GM21737 (cell line): ENCODE data around the gene FARP2.
"Not testable (repeated sequence)": the region's sequence is repeated elsewhere in the genome, so short reads cannot be mapped to it uniquely, and the experiment has no call there.

ENCODE experiments used
- ATAC-seq: cut with Tn5 transposase; IDR thresholded peaks from one replicate; pipeline ENCODE4 v1.9.1; 2021; ENCODE audit warnings: mild to moderate bottlenecking, moderate library complexity; ENCODE audit not compliant: unreplicated experiment

Gene FARP2

GRCh38 chr2:241364781-241365180, 8.7 kb downstream of the FARP2 start:
- no peak for ATAC-seq

DNA sequence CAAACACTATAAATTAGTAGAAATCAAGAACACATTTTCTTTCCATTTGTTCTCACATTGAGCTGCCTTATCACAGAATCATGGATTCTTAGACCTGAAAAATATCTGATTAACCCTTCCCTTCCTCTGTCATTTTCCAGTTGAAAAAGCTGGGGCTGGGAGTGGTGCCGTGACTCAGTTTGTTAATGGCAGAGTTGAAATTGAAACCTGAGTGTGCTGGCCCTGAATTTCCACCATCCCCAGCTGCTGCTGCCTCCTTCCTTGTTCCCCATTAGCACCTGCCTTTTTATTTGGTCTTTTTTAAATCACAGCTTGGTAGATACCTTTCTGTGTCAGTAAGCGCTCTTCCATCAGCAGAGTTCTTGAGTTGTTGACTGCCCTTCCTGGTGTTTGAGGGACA, 10.6 kb downstream of the FARP2 start:
- ATAC-seq = no peak

DNA sequence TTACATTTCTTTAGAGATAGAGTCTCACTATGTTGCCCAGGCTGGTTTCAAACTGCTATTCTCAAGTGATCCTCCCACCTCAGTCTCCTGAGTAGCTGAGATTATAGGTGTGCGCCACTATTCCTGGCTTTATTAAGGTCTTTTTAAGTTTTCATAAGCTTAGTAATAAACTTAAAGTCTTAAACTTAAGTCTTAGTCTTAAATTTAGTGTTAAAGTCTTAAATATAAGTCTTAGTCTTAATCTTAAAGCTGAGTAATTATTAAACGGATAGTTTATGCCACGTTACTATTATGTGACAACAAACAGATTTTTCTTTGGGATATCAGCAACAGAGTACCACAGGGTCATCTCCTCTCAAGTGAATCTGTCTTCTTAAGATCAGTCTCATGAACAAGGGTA, 12.6 kb downstream of the FARP2 start:
- no peak for ATAC-seq

GRCh38 chr2:241372361-241372992, 16.4 kb downstream of the FARP2 start:
- no peak for ATAC-seq

GRCh38 chr2:241373446-241373845, 17.4 kb downstream of the FARP2 start:
- no peak for ATAC-seq

DNA sequence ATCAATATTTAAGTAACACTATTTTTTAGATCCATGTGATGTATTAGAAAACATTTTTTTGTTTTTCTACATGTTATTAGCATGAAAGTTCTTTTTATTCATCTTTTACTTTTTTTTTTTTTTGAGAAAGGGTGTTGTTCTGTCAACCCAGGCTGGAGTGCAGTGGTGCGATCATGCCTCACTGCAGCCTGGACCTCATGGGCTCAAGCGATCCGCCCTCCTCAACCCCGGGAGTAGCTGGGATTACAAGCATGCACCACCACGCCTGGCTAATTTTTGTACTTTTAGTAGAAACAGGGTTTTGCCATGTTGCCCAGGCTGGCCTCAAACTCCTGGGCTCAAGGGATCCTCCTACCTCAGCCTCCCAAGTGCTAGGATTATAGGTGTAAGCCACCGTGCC, 17.8 kb downstream of the FARP2 start:
- not testable (repeated sequence) for ATAC-seq

DNA sequence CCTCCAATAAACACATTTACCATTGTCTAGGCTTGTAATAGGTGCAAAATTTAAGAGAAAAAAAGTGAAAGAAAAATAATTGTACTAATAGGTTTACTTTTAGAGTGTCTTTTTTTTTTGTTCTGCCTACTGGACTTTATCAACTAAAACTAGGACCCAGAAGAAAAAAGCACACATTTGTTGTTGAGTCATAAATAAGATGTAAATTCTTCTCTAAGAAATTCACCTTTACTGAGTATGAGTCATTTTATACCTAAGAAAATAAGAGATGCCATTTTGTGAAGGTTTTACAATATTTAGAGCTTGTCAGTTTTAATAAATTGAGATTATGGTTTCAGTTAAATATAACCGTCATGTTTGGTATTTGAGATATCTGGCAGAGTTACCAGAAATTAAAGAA, 19.2 kb downstream of the FARP2 start:
- ATAC-seq = no peak

DNA sequence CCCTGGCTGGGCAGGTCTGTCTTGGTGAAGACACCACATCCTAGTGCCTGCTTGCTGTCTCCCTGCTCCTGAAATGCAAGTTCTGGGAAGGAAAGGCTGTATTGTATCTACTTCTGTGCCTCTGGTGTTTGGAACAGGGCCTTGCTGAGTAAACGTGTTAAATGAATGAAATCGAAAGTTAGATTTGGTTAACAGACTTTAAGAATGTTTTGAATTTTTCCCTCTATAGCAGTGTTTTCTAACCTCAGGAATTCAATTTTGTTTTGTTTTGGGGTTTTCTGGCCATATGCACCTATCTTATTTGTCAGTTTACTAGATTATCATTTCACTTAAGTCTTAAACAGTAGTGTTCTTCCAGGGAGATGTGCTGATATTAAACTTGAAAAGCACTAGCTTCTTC, 20.7 kb downstream of the FARP2 start:
- no peak for ATAC-seq

- no peak for ATAC-seq
Measured at GRCh38 chr2:241378816-241379215, 22.7 kb downstream of the FARP2 start.

DNA sequence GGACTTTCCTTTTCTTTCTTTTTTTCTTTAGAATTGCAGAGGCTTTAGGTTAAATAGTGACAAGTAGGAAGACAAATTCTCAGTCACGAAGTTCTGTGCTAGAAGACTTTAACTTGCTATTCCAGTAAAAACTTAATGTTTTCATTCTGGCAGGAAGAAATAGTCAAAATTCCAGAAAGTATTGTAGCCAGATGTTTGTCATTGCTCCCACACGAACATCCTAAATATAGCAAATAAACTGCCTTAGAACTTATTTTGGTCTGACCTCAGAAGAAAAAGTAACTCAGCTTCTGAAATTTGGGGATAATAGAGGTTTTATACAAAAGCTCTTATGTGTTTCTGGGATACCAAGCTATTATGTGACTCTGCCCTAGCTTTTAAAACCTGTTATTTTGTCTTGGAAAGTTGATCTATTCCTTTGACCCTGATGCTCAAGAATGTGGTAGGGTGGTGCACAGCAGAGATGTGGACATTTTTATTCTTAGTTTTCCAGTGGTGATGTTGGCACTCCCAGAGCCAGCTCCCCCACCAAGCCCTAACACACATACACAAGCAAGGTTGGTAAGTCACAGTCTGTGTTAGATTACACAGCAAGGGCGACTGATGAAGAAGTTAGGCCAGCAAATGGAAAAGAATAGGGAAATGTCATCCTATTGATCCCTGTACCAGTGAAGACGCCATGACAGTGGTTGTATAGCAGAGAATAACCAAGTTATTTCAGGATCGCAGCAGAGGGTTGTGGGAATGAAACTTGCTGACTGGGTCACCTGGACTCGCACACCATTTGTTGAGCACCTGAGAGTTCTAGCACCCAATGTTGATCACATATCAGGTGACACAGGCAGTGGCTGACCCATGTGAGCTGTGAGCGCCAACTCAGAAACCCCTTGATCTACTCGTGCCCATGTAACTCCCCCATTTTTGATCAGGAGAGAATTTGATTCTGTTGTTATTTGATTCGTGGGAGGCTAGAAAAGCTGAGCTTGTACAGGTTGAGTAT, 23.7 kb downstream of the FARP2 start:
- no peak for ATAC-seq

GRCh38 chr2:241381872-241382271, 25.8 kb downstream of the FARP2 start:
- ATAC-seq = no peak

- not testable (repeated sequence) for ATAC-seq
Measured at GRCh38 chr2:241385450-241385849, 29.4 kb downstream of the FARP2 start.

DNA sequence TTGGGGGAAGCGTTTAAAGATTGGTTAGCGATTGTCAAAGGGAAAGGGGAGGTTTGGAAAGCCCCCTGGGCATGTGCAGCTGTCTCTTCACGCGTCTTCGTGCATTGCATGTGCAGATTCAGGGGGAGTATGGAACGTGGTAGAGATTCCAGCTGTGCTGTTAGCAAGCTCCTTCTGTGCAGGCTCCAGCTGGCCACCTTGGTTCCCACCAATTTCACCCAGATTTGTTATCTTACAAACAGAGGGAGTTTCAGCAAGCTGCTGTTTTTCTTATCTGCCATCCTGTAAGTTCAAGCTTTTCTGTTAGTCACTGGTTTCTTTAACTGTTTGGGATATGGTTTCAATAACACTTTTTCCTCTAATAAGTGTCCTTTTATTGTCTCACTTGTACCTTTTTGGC, 30.4 kb downstream of the FARP2 start:
- ATAC-seq = no peak

DNA sequence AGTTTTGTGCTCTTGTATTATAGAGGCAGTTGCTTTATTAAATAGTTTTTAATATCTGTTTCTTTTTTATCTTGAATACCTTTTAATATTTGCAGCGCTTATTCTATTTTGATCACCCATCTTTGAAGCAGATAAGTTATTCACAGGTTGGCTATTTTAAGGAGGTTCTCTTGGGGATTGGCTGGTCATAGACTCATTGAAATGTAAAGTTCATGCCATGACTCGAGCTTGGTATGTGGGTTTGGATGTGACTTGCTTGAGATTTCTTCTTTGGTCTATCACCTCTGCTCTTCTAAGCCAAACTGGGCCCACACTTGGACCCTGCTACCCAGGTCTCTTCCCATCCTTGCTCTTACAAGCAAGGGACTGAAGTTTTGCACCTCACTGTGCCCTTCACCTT, 33.6 kb downstream of the FARP2 start:
- no peak for ATAC-seq

DNA sequence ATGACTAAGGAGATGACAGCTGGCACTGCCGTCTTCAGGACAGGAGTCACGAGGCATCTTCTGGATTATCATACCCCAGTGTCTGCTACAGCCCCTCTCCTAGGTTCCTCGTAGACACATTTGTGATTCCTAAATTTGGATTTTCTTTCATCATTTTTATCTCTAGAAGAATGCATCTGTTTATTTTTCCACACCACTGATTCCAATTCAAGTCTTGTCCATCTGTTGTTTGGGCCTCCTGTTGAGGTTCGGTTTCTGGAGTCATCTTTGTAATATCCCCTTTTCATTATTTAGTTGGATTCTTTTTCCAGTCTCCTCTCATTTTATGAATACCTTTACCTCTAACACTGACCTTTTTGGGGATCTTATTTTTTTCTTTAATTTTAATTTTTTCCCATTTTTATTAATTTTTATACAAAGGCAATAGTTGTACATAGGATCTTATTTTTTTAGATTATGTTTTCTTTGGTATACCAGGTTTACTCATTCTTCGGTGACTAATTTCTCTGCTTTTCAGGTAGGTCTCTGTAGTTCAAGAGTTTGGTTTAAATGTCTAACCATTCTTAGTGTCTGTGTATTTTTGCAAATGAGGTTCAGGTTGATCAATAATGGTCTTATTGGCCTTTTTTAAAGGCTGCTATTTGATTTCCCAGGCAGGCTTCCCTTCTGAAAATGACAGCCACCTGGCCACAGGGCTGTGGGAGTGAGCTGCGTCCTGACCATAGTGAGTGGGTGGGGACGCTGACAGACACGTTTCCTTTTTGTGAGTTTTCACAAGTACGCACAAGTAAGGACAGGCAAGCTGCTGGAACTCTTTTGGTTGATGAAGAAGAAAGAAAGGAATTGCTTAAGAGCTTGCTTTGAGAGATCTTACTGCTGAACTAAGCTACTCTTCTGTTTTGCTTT, 34.5 kb downstream of the FARP2 start:
- no peak for ATAC-seq

- no peak for ATAC-seq
Measured at GRCh38 chr2:241391892-241392665, 36.0 kb downstream of the FARP2 start.

DNA sequence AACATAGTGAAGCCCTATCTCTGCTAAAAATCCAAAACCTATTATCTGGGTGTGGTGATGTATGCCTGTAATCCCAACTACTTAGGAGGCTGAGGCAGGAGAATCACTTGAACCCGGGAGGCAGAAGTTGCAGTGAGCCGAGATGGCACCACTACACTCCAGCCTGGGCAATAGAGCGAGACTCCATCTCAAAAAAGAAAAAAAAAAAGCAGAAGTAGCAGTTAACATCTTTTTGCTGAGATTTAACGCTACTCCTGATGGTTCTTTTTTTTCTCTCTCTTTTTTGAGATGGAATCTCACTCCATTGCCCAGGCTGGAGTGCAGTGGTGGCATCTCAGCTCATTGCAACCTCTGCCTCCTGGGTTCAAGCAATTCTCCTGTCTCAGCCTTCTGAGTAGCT, 36.7 kb downstream of the FARP2 start:
- ATAC-seq = not testable (repeated sequence)

GRCh38 chr2:241393524-241394196, 37.6 kb downstream of the FARP2 start:
- ATAC-seq = no peak

DNA sequence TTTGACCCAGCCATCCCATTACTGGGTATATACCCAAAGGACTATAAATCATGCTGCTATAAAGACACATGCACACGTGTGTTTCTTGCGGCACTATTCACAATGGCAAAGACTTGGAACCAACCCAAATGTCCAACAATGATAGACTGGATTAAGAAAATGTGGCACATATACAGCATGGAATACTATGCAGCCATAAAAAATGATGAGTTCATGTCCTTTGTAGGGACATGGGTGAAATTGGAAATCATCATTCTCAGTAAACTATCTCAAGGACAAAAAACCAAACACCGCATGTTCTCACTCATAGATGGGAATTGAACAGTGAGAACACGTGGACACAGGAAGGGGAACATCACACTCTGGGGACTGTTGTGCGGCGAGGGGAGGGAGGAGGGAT, 40.7 kb downstream of the FARP2 start:
- ATAC-seq = not testable (repeated sequence)
